Lower lobe of right lung (tissue), 2 donors: Measurements from ENCODE around the gene NELFB. TPM values are rescaled to one million over a fixed set of nuclear protein-coding genes. Genes with fewer than 3 reads are reported as not detected.

Experiments used
- ATAC-seq, 2 donors: fragments of 200-7000 bp; cut with Tn5 transposase; one replicate each; pipeline ENCODE4 v1.9.1; 2020 to 2022; ENCODE audit warnings: mild to moderate bottlenecking in 2 of 2, moderate library complexity in 2 of 2
- DNase-seq: peaks from one replicate; pipeline ENCODE4 v3.0.0-alpha.2; 2020
- H3K27ac ChIP-seq: fragments of 200-600 bp; one replicate; pipeline ENCODE4 v1.8.0; 2022
- H3K27me3 ChIP-seq: fragments of 200-600 bp; one replicate; pipeline ENCODE4 v1.8.0; 2022; ENCODE audit warnings: low read depth
- H3K36me3 ChIP-seq: fragments of 200-600 bp; one replicate; pipeline ENCODE4 v1.8.0; 2022; ENCODE audit warnings: mild to moderate bottlenecking
- H3K4me1 ChIP-seq: fragments of 200-600 bp; one replicate; pipeline ENCODE4 v1.8.0; 2022
- H3K4me3 ChIP-seq: fragments of 200-600 bp; one replicate; pipeline ENCODE4 v1.8.0; 2022; ENCODE audit warnings: mild to moderate bottlenecking
- H3K9me3 ChIP-seq: fragments of 200-600 bp; one replicate; pipeline ENCODE4 v1.8.0; 2022
- intact Hi-C: fragments of 100-400 bp; cut with DNase I; formaldehyde crosslinking; loops from one replicate; pipeline ENCODE4 v1.11.0; 2022
- total RNA-seq: library from RNA; stranded (reverse); fragmentation: NEBNext Ultra II Directional; extraction: Animal tissue kit (Norgen Biotek cat#: 25700); gene quantifications from one replicate; pipeline ENCODE4 v1.2.1, GENCODE V29; 2021
- TF ChIP-seq, protein P1 (sequence below): fragments of 200-600 bp; IDR thresholded peaks from one replicate; pipeline ENCODE4 v1.8.0; 2022; ENCODE audit warnings: antibody characterized with exemption, mild to moderate bottlenecking
- donor health status: DM: no; HTN: yes; CAD: no; lungs with severe emphysema.

The NELFB gene
- total RNA-seq, 1 donor from 2014 or later: 44.7 TPM

DNA sequence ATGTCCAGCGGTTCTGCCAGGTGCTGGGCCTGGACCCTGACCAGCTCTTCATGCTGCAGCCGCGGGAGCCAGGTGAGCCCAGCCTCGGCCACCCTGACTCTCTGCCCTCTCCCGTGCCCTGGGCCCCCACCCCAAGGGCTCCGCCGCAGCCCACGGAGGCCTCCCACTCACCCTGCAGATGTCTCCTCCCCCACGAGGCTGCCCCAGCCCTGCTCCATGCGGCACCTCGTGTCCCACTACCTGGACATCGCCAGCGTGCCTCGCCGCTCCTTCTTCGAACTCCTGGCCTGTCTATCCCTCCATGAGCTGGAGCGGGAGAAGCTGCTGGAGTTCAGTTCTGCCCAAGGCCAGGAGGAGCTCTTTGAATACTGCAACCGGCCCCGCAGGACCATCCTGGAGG, 40.5 kb upstream of the NELFB start:
- H3K4me1 ChIP-seq: peaks cover 25% of the 10 kb centered on the region
- DNase-seq (no peak), ATAC-seq (no peak)
- H3K4me3 ChIP-seq: no peak overlapping the region
- TF ChIP-seq, protein P1, sequence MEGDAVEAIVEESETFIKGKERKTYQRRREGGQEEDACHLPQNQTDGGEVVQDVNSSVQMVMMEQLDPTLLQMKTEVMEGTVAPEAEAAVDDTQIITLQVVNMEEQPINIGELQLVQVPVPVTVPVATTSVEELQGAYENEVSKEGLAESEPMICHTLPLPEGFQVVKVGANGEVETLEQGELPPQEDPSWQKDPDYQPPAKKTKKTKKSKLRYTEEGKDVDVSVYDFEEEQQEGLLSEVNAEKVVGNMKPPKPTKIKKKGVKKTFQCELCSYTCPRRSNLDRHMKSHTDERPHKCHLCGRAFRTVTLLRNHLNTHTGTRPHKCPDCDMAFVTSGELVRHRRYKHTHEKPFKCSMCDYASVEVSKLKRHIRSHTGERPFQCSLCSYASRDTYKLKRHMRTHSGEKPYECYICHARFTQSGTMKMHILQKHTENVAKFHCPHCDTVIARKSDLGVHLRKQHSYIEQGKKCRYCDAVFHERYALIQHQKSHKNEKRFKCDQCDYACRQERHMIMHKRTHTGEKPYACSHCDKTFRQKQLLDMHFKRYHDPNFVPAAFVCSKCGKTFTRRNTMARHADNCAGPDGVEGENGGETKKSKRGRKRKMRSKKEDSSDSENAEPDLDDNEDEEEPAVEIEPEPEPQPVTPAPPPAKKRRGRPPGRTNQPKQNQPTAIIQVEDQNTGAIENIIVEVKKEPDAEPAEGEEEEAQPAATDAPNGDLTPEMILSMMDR: no peak
- intact Hi-C loops: no loop called here
- H3K27ac ChIP-seq: no peak overlapping the region
- H3K36me3 ChIP-seq: peaks cover 18% of the 10 kb centered on the region
- H3K9me3 ChIP-seq: no peaks in the 10 kb centered on the region
- H3K27me3 ChIP-seq: no peaks in the 10 kb centered on the region

DNA sequence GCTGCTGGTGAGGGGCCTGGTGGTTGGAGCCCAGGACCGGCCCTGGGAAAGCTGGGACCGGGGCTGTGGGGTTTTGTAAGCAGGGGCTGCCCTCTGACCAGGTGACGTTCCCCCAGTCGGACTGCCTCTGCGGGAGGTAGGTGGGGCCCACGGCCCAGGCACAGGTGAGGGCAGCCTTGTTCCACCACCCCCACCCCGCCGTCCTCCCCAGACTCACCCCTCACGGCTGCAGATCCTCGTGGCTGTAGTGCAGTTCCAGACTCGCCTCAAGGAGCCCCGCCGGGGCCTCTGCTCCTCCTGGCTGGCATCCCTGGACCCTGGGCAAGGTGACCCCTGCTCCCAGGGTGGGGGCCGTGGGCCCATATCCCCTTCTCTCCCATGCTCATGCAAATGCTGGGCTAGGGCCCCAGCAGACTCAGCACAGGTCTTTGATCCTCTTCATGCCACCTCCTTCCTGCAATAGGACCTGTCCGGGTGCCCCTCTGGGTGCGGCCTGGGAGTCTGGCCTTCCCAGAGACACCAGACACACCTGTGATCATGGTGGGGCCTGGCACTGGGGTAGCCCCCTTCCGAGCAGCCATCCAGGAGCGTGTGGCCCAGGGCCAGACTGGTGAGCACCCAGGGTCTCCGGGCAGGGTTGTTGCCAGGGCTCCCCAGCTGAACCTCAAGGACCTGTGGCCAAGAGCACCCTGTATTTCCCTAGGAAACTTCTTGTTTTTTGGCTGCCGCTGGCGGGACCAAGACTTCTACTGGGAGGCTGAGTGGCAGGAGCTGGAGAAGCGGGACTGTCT, 39.7 kb upstream of the NELFB start:
- no peak for DNase-seq
- no peak for ATAC-seq
- Histone ChIP-seq H3K36me3 (peaks cover 16% of the 10 kb centered on the region), H3K4me3 (no peak overlapping the region), H3K27me3 (no peaks in the 10 kb centered on the region), H3K4me1 (peaks cover 25% of the 10 kb centered on the region), H3K9me3 (no peaks in the 10 kb centered on the region), H3K27ac (no peak overlapping the region)
- intact Hi-C loops: no loop called here
- TF ChIP-seq, protein P1: no peak

DNA sequence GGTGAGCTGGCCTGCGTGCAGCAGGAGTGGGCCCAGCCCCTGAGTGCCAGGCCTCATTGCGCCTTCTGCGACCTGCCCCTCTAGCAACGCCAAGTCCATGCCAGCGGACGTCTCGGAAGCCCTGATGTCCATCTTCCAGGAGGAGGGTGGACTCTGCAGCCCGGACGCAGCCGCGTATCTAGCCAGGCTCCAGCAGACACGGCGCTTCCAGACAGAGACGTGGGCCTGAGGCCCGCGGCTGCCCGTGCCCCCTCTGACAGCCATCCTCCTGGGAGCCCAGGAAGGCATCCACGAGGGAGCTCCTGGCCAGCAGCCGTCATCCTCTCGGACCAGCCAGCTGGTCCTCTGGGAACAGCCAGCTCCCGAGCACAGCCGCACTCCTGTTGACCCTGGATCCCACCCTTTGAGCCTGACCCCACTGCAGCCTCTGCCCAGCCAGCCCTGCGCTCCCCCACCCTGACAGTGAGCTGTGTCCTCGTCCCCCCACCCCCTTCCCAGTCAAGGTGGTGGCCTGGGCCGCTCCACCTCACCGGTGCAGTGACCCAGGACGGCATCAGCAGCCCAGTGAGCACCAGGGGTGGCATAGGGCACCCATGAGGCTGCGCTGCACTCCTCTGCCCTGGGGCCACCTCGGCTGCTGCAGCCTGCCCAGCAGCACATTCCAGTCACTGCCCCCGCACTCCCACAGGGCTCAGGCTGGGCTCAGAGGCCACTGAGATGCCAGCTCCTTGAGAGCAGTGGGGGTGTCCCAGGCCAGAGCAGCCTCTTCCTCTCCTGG, 38.8 kb upstream of the NELFB start:
- H3K9me3 ChIP-seq: no peaks in the 10 kb centered on the region
- no peak for DNase-seq
- no peak for ATAC-seq
- TF ChIP-seq, protein P1: no peak
- intact Hi-C loops: no loop called here
- peaks cover 16% of the 10 kb centered on the region for H3K36me3 ChIP-seq
- H3K27ac ChIP-seq: no peak overlapping the region
- H3K27me3 ChIP-seq: no peaks in the 10 kb centered on the region
- H3K4me3 ChIP-seq: no peak overlapping the region
- H3K4me1 ChIP-seq: peaks cover 25% of the 10 kb centered on the region

DNA sequence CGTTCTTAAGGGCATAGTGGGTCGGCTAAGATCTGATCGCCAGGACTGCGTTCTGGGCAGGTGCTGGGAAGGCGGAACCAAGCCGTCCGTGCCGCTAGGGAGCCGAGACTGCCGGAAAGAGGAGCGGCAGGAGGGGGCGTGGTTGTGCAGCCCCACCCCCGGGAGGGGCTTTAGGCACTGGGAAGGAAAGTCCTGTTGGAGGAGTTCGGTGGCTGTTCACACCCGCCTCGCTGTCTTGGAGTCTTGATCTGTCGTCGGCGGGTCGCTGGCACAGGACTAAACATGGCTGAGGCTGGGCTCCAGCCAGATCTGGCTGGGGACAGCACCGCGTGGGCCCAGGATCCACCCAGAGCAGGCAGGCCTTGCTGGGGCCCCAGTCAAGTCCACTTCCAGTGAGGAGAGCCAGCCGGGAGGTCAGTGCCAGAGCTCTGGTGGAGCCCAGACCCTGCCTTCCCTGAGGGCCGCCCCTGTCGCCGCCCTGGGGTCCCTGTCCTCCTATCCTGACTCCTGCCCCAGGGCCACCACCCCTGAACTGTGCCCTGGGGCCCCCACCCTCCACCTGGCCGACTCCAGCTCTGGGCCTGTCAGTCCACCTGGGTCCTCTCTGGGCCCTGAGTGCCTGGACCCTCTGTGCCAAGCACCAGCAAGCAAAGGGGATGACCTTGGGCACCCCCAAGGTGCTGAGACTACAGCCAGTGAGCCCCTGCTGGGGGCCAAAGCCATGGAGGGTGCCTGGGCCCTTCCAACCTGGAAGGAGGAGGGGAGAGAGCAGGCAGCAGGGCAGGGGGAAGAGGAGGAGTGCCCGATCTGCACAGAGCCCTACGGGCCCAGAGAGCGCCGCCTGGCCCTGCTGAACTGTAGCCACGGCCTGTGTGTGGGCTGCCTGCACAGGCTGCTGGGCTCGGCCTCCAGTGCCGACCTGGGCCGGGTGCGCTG, 37.6 kb upstream of the NELFB start:
- Histone ChIP-seq H3K27ac (peak overlapping the region; percentile 67), H3K36me3 (peaks cover 16% of the 10 kb centered on the region), H3K4me1 (peaks cover 27% of the 10 kb centered on the region), H3K27me3 (no peaks in the 10 kb centered on the region), H3K9me3 (no peaks in the 10 kb centered on the region), H3K4me3 (peak overlapping the region; percentile 47)
- TF ChIP-seq, protein P1: no peak
- intact Hi-C loops: no loop called here
- ATAC-seq (peak; percentile 71 to 81), DNase-seq (peak; percentile 85)

DNA sequence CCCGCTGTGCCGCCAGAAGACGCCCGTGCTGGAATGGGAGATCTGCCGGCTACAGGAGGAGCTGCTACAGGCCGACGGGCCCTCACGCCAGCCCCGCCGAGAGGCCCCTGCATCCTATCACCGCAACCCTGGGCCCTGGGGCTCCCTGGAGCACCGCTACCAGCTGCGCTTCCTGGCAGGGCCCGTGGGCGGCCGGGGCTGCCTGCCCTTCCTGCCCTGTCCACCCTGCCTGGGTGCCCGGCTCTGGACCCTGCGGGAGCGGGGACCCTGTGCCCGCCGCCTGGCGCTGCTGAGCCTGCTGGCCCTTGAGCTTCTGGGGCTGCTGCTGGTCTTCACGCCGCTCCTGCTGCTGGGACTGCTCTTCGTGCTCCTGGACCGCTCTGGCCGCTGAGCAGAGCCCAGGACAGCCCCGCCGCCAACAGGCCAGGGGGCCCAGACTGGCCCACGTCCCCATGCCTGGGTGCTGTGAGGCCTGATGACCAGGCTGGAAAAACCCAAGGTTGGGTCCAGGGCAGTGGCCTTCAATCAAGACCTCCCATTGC, 36.8 kb upstream of the NELFB start:
- no peaks in the 10 kb centered on the region for H3K27me3 ChIP-seq
- no peak for ATAC-seq
- peak overlapping the region; percentile 67 for H3K27ac ChIP-seq
- H3K4me3 ChIP-seq: no peak overlapping the region
- peaks cover 16% of the 10 kb centered on the region for H3K36me3 ChIP-seq
- TF ChIP-seq, protein P1: no peak
- intact Hi-C loops: no loop called here
- H3K9me3 ChIP-seq: no peaks in the 10 kb centered on the region
- no peak for DNase-seq
- H3K4me1 ChIP-seq: peaks cover 33% of the 10 kb centered on the region
